Lower leg skin (tissue), 4 donors: ENCODE measurements around the gene MACF1. TPM values are rescaled to one million over a fixed set of nuclear protein-coding genes. Genes with fewer than 3 reads are reported as not detected.

Source experiments
- DNase-seq, 2 donors: peaks; one replicate each; pipeline ENCODE4 v3.0.0-alpha.2; 2019; ENCODE audit warnings: low spot score in 2 of 2
- H3K4me3 ChIP-seq: fragments of 200-600 bp; sonication (generic); 2 replicates; pipeline ENCODE4 v1.5.1; 2017; ENCODE audit warnings: mild to moderate bottlenecking, low read depth; ENCODE audit not compliant: poor library complexity, severe bottlenecking
- POLR2A ChIP-seq, 2 donors: fragments of 450-650 bp; IDR thresholded peaks; one replicate each; pipeline ENCODE4 v1.6.1; 2016 to 2017; ENCODE audit warnings: antibody characterized with exemption in 2 of 2, mild to moderate bottlenecking in 1 of 2, moderate library complexity in 1 of 2
- WGBS, 2 donors: methylation state at CpG; one replicate each; pipeline ENCODE4 v1.1.5; 2018; 5-methylcytosine and 5-hydroxymethylcytosine counted together
- intact Hi-C: fragments of 100-400 bp; cut with DNase I; formaldehyde crosslinking; loops from one replicate; pipeline ENCODE4 v1.15.0; 2023; ENCODE audit warnings: low total_unique reads
- total RNA-seq, 4 donors: library from RNA; depleted of rRNA; stranded (reverse); fragments of >200 nt; gene quantifications; one replicate each; pipeline ENCODE4 v1.1.0, GENCODE V29; 2016
- TF ChIP-seq, protein P1 (sequence below), 3 donors: fragments of 450-650 bp; IDR thresholded peaks; one replicate each; pipeline ENCODE4 v1.5.1; 2016; ENCODE audit warnings: antibody characterized with exemption in 3 of 3, mild to moderate bottlenecking in 3 of 3, moderate library complexity in 2 of 3

The MACF1 gene
- total RNA-seq, 4 donors from 2014 or later, result 427 to 686 (median 463) TPM

DNA sequence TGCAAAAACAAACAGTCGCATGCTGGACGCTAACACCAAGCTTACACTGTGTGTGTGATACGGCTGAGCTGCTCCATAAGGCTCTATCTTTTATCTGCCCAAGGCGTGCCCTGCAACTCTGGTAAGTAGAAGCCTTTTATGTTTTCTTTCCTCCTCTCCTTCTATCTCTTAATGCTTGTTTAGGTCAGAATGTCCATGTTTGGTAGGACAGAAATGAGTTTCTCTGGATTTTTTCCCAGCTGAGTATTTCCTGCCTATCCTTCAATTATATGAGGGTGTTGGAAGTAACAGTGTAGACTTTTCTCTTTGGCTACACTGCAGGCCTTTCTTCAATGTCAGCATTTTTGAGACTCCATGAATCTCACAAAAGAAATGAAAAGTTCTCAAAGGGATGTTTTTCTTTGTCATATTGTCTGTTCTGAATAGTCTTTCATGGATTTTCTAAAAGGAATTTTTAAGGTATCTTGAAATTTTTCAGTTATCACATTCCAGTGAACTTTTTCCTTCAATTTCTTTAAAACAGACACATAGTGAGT, 124.2 kb downstream of the MACF1 start:
- H3K4me3 ChIP-seq, result no peak overlapping the region
- no peak for TF ChIP-seq POLR2A (IDR thresholded peaks at IDR 0.05)
- TF ChIP-seq, protein P1, sequence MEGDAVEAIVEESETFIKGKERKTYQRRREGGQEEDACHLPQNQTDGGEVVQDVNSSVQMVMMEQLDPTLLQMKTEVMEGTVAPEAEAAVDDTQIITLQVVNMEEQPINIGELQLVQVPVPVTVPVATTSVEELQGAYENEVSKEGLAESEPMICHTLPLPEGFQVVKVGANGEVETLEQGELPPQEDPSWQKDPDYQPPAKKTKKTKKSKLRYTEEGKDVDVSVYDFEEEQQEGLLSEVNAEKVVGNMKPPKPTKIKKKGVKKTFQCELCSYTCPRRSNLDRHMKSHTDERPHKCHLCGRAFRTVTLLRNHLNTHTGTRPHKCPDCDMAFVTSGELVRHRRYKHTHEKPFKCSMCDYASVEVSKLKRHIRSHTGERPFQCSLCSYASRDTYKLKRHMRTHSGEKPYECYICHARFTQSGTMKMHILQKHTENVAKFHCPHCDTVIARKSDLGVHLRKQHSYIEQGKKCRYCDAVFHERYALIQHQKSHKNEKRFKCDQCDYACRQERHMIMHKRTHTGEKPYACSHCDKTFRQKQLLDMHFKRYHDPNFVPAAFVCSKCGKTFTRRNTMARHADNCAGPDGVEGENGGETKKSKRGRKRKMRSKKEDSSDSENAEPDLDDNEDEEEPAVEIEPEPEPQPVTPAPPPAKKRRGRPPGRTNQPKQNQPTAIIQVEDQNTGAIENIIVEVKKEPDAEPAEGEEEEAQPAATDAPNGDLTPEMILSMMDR (IDR thresholded peaks at IDR 0.05), result no peak
- intact Hi-C loops, result no loop called here
- no peak for DNase-seq
- WGBS, 2 donors, result 84 to 87% methylated on average over 4 of the region's 4 CpGs

DNA sequence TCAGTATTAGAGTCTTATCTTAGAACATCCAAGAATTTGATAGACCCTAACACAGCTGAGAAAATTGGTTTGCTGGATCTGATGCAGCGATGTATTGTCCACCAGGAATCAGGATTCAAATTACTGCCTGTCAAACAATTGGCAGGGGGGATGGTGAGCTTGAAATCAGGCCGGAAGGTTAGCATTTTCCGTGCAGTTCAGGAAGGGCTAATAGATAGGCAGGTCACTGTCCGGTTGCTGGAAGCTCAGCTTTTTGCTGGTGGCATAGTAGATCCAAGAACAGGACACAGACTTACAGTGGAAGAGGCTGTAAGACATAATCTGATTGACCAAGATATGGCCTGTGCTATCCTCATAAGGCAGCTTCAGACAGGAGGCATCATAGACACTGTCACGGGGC, 127.2 kb downstream of the MACF1 start:
- WGBS, 2 donors, result 94 to 95% methylated on average over 5 of the region's 5 CpGs
- DNase-seq, result no peak
- intact Hi-C loops, result no loop called here
- TF ChIP-seq, protein P1 (IDR thresholded peaks at IDR 0.05), result no peak
- TF ChIP-seq POLR2A (IDR thresholded peaks at IDR 0.05), result no peak
- H3K4me3 ChIP-seq, result no peak overlapping the region

GRCh38 chr1:39332291-39332690, 127.8 kb downstream of the MACF1 start:
- no peak overlapping the region for H3K4me3 ChIP-seq
- intact Hi-C loops, result no loop called here
- no peak for DNase-seq
- TF ChIP-seq POLR2A (IDR thresholded peaks at IDR 0.05), result no peak
- TF ChIP-seq, protein P1 (IDR thresholded peaks at IDR 0.05), result no peak
- WGBS, 2 donors, result 70 to 78% methylated on average over 2 of the region's 2 CpGs

GRCh38 chr1:39332828-39333227, 128.3 kb downstream of the MACF1 start:
- TF ChIP-seq, protein P1 (IDR thresholded peaks at IDR 0.05), result no peak
- no peak for TF ChIP-seq POLR2A (IDR thresholded peaks at IDR 0.05)
- intact Hi-C loops, result no loop called here
- 95% methylated on average over 2 of the region's 2 CpGs for WGBS, 2 donors
- no peak for DNase-seq
- no peak overlapping the region for H3K4me3 ChIP-seq

DNA sequence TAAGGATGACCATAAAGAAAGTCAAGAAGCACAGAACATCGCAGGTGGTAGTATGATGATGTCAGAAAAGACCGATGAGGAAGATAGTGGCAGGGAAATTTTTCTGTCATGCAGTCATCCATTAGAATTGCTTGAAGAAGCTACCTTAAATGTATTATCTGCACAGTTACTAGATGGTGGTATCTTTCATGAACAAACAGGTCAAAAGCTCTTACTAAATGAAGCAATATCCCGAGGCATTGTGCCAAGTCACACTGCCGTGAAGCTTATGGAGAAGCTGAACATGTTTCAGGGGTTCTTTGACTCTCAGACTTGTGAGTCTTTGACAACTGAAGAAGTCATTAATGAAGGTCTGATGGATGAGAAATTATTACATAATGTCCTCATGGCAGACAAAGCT, 128.8 kb downstream of the MACF1 start:
- no peak overlapping the region for H3K4me3 ChIP-seq
- intact Hi-C loops, result no loop called here
- 71 to 73% methylated on average over 4 of the region's 4 CpGs for WGBS, 2 donors
- TF ChIP-seq POLR2A (IDR thresholded peaks at IDR 0.05), result no peak
- TF ChIP-seq, protein P1 (IDR thresholded peaks at IDR 0.05), result no peak
- DNase-seq, result no peak

DNA sequence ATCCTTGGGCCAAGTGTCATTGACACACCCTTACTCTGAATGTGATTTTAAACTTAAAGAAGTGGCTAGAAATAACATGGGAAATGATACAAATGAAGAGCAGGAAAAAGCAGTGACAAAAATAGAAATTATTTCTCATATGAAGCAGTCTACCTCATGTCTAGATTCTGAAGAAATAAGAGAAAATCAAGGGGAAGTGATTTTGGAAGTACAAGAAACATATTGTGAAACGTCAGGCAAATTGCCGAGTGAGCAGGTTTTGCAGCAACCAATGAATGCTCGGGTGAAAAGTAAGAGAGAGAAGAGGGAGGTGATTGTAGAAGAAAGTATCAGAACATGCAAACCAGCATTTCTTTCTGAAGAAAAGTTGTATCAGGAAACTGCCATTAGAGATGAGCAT, 130.7 kb downstream of the MACF1 start:
- peak in 1 of 2 donors; percentile 21 for DNase-seq
- no peak overlapping the region for H3K4me3 ChIP-seq
- WGBS, 2 donors, result 62 to 69% methylated on average over 3 of the region's 3 CpGs
- TF ChIP-seq POLR2A (IDR thresholded peaks at IDR 0.05), result no peak
- TF ChIP-seq, protein P1 (IDR thresholded peaks at IDR 0.05), result no peak
- intact Hi-C loops, result no loop called here
